Lower leg skin (tissue), 4 donors: ENCODE results near the gene BAZ1A. TPM values are rescaled to one million over a fixed set of nuclear protein-coding genes. Genes with fewer than 3 reads are reported as not detected.
A peak's percentile ranks its signal among the peaks of the same experiment; 100 is the strongest.

Source experiments
- DNase-seq, 2 donors: peaks; one replicate each; pipeline ENCODE4 v3.0.0-alpha.2; 2019; ENCODE audit warnings: low spot score in 2 of 2
- H3K4me3 ChIP-seq: fragments of 200-600 bp; sonication (generic); 2 replicates; pipeline ENCODE4 v1.5.1; 2017; ENCODE audit warnings: mild to moderate bottlenecking, low read depth; ENCODE audit not compliant: poor library complexity, severe bottlenecking
- POLR2A ChIP-seq, 2 donors: fragments of 450-650 bp; IDR thresholded peaks; one replicate each; pipeline ENCODE4 v1.6.1; 2016 to 2017; ENCODE audit warnings: antibody characterized with exemption in 2 of 2, mild to moderate bottlenecking in 1 of 2, moderate library complexity in 1 of 2
- WGBS, 2 donors: methylation state at CpG; one replicate each; pipeline ENCODE4 v1.1.5; 2018; 5-methylcytosine and 5-hydroxymethylcytosine counted together
- intact Hi-C: fragments of 100-400 bp; cut with DNase I; formaldehyde crosslinking; loops from one replicate; pipeline ENCODE4 v1.15.0; 2023; ENCODE audit warnings: low total_unique reads
- total RNA-seq, 4 donors: library from RNA; depleted of rRNA; stranded (reverse); fragments of >200 nt; gene quantifications; one replicate each; pipeline ENCODE4 v1.1.0, GENCODE V29; 2016
- TF ChIP-seq, protein P1 (sequence below), 3 donors: fragments of 450-650 bp; IDR thresholded peaks; one replicate each; pipeline ENCODE4 v1.5.1; 2016; ENCODE audit warnings: antibody characterized with exemption in 3 of 3, mild to moderate bottlenecking in 3 of 3, moderate library complexity in 2 of 3

Gene BAZ1A
- total RNA-seq, 4 donors from 2014 or later: 27.7 to 47.9 (median 42.1) TPM

GRCh38 chr14:34723867-34724266, 151.3 kb downstream of the BAZ1A start:
- TF ChIP-seq POLR2A (IDR thresholded peaks at IDR 0.05): no peak
- TF ChIP-seq, protein P1, sequence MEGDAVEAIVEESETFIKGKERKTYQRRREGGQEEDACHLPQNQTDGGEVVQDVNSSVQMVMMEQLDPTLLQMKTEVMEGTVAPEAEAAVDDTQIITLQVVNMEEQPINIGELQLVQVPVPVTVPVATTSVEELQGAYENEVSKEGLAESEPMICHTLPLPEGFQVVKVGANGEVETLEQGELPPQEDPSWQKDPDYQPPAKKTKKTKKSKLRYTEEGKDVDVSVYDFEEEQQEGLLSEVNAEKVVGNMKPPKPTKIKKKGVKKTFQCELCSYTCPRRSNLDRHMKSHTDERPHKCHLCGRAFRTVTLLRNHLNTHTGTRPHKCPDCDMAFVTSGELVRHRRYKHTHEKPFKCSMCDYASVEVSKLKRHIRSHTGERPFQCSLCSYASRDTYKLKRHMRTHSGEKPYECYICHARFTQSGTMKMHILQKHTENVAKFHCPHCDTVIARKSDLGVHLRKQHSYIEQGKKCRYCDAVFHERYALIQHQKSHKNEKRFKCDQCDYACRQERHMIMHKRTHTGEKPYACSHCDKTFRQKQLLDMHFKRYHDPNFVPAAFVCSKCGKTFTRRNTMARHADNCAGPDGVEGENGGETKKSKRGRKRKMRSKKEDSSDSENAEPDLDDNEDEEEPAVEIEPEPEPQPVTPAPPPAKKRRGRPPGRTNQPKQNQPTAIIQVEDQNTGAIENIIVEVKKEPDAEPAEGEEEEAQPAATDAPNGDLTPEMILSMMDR (IDR thresholded peaks at IDR 0.05): no peak
- DNase-seq: no peak
- intact Hi-C loops: loop anchor here (2.0 kb wide), 1 partner anchor 55 kb away; no protein-coding TSS in a partner anchor
- 88 to 91% methylated on average over 3 of the region's 3 CpGs for WGBS, 2 donors
- no peak overlapping the region for H3K4me3 ChIP-seq

- peak in 1 of 2 donors; percentile 47 for DNase-seq
- no peak overlapping the region for H3K4me3 ChIP-seq
- WGBS, 2 donors: 7 to 9% methylated on average over 10 of the region's 10 CpGs
- intact Hi-C loops: loop anchor here (2.0 kb wide), 1 partner anchor 54 kb away; no protein-coding TSS in a partner anchor
- TF ChIP-seq, protein P1 (IDR thresholded peaks at IDR 0.05): peak in 1 of 3 donors; percentile 65
- TF ChIP-seq POLR2A (IDR thresholded peaks at IDR 0.05): no peak
Measured at GRCh38 chr14:34722723-34723545, 152.2 kb downstream of the BAZ1A start.

DNA sequence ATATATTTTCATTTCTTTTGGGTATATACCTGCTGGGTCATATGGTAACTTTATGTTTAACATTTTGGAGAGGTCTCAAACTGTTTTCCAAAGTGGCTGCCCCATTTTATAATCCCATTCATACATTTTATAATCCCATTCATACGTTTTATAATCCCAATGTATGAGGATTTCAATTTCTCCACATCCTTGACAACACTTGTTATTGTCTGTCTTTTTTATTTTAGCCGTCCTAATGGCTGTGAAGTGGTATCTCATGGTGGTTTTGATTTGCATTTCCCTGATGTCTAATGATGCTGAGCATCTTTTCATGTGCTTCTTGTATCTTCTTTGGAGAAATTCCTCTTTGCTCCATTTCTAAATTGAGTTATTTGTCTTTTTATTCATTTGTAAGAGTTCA, 154.0 kb downstream of the BAZ1A start:
- intact Hi-C loops: no loop called here
- no peak for TF ChIP-seq POLR2A (IDR thresholded peaks at IDR 0.05)
- TF ChIP-seq, protein P1 (IDR thresholded peaks at IDR 0.05): no peak
- DNase-seq: no peak
- 85 to 91% methylated on average over 2 of the region's 2 CpGs for WGBS, 2 donors
- H3K4me3 ChIP-seq: no peak overlapping the region

DNA sequence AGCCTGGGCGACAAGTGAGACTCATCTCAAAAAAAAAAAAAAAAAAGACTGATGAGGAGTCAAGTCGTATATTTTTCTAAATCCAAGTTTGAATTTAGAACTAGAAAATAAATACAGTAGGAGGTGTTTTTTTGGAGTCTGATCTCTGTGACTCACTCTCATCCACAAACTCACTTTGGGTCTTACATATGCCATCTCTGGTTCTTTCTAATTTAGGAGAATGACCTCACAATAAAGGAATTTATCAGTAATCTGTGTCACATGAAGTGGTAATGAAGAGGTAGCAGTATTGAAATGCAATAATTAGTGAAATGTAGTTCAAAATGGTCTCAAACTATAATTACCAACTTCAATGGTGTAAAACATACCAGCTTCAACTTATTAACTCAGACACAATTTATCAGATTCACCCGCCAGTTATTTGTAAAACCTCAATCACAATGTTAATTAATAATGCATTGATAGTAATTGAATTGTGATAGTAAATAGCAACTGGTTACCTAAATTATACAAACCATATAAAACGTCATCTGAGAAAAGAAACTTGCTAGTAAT, 156.3 kb downstream of the BAZ1A start:
- 52 to 64% methylated on average over 4 of the region's 4 CpGs for WGBS, 2 donors

DNA sequence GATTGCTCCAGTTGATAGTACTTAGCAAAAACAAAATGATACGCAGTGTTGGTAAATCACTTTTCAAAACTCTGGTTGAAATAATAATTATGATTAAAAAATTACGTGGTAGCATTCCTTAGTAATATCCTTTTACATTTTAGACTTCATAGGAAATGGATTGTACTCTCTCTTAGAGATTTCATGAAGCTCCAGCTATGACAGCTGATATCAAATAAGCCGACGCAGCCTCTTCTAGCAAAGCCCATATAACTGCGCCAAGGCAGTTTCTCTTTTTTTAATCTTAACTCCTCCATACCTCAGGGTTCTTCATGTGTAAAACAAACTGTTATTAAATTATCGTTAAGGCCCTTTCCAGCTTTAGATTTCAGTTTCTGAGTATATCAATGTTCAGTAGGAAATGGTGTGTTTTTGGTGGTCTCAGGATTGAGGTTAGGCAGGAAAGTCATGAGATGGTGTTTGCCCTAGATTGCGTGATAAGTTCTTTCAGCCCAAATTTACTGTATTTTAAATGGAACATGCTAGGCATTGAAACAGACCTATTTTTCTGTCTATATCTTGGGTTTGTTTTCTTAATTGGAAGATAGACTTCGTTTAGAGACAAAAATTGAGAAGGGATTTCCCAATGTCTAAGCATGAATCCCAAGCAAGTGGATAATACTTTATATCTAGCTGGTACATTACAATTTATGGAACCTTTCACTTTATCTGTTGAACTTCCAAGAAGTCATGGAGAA, 159.9 kb downstream of the BAZ1A start:
- 42% methylated on average over 8 of the region's 8 CpGs for WGBS, 2 donors
- no peak for TF ChIP-seq POLR2A (IDR thresholded peaks at IDR 0.05)
- TF ChIP-seq, protein P1 (IDR thresholded peaks at IDR 0.05): no peak
- no peak for DNase-seq
- H3K4me3 ChIP-seq: no peak overlapping the region
- intact Hi-C loops: no loop called here

More for the DNA sequence above, 156.3 kb downstream of the BAZ1A start:
- no peak for DNase-seq
- TF ChIP-seq POLR2A (IDR thresholded peaks at IDR 0.05): no peak
- TF ChIP-seq, protein P1 (IDR thresholded peaks at IDR 0.05): no peak
- intact Hi-C loops: no loop called here
- no peak overlapping the region for H3K4me3 ChIP-seq
